CD4-positive, alpha-beta T cell treated with Interferon gamma for 1 hour (primary cell): ENCODE results near the gene RFT1.

Source experiments
- DNase-seq: peaks from one replicate; pipeline ENCODE4 v3.0.0-alpha.2; 2020

Gene RFT1

DNA sequence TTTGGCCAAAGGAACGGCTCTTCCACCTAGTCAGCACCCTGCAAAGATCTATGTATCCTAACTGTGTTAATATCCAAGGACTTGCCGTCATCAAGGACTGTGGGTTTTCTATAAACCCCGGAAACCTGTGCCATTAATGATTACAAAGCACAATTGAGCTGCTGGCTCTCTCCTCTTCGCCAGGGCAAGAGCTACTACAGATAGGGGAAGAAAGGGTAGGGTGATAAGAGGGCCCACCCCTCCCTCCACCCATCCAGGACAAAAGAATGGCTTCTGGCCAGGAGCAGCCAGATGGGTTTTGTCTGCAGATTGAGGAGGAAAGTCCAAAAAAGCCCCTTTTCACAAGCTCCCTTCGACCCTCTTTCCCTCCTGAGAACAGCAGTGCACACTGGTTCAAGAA lies 9.9 kb downstream of the RFT1 start:
- DNase-seq: no peak

DNA sequence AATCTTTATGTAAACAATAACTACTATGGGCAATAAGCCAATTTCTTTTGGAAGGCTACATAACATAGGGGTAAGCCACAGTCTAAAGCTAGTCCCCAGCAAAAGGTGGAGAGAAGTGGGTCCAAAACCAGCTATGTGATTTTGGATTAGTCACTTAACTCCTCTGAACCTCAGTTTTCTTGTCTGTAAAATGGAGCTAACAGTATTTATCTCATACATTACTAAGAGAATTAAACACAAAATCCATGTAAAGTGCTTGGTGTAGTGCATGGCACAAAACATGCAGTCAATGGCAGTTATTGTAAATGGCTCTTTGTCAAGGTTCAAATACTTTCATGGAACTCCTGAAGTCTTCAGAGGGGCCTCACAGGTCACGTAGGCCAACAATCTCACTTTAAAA lies 13.3 kb downstream of the RFT1 start:
- no peak for DNase-seq

DNA sequence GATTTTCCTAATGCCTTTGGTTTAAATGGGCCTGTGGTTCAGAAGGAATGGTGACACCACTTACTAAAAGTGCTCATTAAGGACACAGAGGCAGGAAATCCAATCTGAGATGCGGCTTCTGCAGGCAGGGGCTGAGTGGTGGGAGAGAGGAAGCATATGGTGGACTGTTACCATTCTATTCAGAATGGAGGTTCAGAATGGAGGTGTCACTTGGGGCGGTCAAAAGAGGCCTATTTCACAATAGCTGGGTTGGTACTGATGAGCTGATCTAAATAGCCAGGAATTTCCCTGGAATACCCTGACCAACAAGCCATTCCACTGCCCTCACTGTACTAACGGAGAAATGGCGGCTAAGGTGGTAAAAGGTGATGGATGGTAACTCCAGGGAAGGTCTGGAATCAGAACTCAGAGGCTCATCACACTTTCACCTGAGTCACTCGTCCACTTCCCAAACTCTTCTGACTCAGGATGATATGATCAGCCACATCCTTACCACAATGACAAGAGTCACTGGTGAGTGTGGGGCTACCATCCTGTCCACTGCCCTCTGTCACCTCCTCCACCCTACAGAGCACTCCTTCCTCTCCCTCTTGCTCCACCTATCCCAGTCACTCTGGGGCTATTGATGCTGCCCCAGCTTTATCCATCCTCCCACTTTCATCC lies 15.7 kb downstream of the RFT1 start:
- no peak for DNase-seq

DNA sequence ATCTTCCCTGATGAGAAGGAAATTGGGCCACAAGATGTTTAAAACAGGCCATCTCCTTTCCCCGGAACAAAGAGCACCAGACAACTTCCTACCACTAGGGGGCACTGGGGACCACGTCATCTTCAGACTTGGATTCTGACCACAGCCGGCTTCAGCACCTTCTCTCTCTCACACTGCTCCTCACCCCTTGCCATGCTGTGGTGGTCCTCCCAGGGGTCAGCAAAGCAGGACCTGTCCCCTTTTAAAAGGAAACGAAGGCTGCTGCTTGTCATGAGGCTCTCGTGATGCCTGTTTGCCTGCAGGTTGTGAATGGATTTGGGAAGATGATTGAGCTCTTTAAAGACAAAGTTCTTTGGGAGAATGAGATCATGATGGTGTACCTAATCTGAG lies 16.2 kb downstream of the RFT1 start:
- peak; percentile 73 for DNase-seq

DNA sequence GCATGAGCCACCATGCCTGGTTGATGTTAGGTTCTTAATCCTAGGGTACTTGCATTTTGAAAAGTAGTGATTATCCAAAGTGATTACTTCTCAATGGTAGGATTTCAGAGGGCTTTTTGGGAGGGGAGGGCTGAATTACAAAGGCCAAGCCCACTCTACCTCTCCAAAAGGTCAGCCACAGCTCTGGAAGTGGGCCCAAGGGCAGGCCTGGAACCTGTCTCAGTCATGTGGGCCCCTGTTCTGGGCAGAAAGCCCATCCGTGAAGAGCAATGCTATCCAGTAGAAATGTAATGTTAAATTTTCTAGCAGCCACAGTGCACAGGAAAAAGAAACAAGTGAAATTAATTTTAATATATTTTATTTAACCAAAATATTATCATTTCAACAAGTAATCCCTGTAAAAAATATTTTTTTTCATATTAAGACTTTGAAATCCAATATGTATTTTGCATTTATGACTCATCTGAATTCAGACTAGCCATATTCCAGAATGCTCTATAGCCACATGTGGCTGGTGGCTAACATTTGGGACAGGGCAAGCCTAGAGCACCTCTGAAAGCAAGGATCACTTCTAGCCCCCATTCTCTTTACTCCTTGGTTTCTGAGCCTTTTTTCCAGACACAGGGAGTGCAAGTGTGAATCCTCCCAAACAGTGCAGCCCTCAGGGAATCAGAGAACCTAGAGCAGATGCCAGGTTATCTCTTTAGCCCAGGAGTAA lies 16.8 kb downstream of the RFT1 start:
- no peak for DNase-seq

DNA sequence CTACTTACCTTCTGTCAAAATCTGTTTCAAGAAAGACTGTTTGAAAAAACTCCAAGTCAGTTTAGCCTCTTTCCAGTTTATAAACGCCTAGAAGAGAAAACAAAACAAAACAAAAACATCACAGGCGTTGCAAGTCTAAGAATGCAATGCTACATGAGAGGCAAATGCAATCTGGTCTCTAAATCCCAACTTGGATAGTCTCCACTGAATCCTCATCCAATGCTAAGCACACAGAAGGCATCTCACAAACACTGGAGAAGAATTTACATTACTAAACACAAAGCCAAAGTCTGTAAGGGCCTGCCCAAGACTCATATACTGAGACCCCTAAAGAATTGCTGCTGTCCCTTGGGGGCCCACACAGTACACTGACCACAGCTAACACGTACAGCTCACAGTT lies 18.4 kb downstream of the RFT1 start:
- no peak for DNase-seq

DNA sequence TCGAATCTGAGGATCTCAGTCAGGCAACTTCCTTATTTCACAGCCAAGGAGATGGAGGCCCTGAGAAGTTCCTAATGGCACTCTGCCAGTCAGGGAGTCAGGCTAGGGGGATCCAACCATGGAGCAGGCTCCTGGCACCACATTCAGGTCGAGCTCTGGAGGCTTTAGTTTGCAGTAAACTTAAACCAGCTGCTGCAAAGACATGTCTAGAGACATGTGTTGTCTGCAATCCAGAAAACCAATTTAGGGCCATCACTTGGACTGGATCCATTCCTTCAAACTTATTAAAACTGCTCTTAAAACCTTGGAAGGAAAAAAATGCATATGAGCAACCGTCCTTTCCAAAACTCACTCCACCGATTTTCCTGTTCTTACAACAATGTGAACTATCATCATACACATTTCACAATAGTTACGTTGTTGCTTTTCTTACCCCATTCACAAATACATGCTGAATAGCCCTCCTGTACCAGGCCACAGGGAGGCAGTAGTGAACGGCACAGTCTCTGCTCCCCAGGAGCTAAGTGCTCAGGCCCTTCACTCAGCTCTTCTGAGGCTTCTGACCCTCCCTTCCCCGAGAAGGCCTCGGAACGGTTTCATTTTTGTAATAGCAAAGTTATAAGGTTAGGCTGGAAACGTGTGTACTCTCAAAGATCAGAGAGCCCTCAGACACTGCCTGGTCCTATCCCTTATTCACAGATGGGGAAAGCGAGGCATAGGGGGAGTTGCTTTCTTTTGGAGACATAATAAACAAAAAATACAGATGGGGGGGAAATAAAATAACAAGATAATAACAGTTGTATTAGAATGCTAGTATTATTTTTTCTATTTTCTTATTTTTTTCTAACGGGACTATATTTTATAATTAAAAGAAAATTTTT lies 20.1 kb downstream of the RFT1 start:
- DNase-seq: peak; percentile 56

DNA sequence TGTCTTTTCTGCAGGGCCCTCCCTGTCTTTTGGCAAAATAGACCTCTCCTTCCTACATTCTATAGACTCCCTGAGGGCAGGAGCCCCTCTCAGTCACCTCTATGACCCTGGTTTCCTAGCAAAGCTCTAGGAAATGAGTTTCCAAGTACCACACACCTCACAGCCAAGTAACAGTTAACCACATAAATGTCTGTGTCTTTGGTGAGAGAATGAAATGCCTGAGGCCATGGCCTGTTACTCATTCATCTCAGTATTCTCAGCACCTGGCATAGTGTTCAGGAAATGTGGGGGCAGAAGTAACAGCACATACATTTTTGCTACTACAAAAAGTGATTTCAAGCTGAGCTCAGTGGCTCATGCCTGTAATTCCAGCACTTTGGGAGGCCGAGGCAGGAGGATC lies 21.0 kb downstream of the RFT1 start:
- no peak for DNase-seq

DNA sequence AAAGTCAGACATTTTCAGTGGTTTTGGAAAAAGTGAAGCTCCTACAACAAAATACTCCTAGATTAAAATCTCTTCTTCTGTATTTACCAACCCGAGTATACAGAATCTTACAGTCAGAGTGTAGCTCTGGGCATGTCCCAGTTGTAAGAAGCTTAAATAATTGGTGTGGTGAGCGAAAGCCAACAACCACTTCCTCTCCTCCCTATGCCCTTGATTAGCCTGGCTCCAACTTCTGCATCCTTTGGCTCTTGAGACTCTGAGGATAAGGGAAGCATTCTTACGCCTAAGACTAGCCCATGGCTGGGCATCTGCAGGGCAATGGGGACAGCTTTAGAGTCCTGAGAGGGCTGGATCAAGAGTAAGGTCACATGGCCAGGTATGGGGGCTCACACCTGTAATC lies 25.5 kb downstream of the RFT1 start:
- DNase-seq: no peak

DNA sequence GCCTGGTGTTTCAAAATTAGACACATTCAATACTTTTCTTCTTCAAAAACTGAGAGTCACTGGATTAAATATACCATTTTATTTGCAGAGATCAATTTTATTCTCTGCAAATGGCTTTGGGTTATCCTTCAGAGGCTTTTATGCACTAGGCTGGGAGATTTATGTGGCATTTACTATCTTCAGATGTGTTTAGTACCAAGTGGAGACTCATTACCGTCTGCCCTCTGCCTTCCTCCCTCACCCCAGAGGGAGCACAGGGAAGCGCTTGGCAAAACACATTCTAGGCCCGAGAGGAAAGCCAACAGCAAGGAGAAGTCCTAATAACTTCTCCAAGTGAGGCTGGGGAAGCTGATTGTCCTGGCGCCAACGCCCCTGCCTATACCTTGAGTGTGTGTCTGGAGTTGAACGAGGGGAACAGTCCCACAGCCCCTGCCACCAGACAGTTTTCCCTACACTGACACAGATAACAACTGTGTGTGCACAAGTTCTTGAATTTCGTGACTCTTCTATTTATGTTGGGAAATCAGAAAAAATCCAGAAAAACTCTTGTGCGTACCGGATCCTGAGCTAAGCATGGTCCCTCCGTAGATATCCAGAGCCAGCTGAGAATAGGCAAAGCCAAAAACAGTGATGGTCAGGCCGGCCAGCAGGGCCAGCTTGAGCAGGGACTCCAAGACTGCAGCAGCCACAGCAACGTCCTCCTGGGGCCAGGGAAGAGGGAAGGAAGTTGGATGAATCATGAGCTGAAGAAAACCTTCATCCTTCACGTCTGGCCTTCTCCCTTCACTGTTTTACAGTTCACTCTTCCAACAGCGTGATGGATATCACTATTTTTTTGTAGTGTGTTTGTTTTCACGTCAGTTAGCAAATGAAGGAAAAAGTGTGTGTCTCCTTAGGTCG lies 26.6 kb downstream of the RFT1 start:
- DNase-seq: peak; percentile 11

DNA sequence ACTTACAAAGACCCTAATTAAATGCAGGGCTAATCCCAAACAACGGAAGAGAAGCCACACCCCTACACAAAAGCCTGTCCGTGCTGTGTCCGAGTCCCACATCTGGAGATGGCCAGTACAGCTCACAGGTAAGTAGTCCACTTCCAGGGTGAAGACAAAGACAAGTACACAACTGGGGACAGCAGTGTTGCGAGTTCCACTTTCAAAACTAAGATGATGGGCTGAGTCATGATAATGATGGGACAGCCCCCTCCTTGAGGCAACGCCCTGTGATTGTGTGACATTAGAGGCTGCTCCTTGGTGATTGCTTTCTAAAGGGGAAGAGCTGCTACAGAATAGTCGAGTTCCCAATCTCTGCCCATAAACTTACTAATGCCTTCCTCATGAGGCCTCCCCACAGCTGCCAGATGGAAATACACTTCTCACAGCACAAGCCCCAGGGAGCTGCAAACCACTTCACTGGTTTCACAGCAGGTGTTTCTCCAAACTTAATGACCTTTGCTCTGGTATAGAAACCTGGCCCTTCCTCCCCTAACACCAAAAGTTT lies 27.6 kb downstream of the RFT1 start:
- peak; percentile 38 for DNase-seq

DNA sequence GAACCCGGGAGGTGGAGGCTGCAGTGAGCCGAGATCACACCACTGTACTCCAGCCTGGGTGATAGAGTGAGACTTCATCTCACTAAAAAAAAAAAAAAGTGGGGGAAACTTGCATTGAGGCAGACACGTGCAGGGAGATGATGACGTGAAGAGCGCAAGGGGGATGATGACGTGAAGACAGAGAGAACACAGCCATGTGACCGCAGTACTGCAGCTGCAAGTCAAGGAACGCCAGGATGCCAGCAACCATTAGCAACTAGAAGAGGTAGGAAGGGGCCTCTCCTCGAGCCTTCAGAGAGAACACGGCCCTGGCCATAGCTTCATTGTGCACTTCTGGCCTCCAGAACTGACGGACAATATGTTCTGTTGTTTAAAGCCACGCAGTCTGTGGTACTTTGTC lies 28.3 kb downstream of the RFT1 start:
- DNase-seq: no peak

DNA sequence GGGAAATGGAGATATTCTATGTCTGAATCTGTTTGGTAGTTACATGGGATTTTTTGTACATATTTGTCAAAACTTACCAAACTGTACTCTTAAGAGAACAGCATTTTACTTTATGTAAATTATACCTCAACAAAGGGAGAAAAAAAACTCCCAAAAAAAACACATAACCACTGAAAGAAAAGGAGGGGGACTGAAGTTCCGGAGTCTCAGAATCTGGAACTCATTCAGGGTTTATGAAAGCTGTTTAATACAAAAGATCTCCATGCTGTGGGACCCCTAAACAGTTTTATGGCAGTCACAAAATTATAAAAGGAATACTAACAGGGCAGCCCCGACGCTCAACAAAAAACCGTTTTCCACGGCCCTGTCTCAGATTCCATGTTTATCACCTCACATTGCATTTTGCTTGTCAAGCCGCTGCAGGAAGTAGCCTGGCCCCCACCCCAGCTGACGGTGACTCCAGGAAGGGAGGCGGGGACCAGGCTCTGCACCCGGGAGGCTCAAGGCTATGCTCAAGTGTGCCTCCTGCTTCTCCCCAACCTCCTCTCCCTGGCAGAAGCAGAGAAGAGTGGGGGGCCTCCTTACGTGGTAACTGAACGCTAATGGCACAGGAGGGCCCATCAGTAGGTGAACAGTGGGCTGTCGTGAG lies 29.3 kb downstream of the RFT1 start:
- no peak for DNase-seq

DNA sequence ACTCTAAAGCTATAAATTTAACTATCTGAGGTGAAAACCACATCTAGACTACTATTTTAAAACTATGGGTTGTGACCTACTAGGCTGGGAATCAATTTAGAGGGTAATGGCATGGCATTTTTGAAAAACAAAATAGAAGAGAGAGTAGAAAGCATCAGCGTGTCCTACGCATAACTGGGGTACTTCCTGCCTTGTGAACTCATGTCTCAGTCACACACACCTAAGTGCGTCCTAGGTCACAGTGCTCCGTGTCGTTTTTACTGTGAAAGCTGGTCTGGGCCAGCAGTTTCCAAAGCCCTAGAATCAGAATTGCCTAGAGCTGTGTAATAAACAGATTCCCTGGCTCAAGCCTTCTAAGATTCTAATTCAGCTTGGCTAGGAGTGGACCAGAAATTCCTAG lies 32.3 kb downstream of the RFT1 start:
- DNase-seq: no peak

DNA sequence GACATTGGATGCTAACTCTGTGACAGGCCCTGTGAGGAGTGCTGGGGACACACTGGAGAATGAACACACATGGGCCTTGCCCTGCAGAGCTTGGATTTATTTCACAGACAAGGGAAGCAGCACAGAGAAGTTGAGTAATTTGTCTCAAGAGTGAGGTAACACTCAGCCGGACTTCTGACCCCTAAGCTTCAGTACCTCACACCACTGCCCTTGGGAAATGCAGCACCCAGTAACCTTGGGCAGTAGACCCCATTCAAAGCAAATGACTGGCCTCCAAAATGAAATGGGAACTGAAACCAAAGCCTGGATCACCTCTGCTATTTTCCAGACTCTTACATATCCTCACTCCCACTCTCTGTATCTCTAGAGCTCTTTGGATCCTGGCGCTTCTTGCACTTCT lies 37.3 kb downstream of the RFT1 start:
- DNase-seq: no peak

DNA sequence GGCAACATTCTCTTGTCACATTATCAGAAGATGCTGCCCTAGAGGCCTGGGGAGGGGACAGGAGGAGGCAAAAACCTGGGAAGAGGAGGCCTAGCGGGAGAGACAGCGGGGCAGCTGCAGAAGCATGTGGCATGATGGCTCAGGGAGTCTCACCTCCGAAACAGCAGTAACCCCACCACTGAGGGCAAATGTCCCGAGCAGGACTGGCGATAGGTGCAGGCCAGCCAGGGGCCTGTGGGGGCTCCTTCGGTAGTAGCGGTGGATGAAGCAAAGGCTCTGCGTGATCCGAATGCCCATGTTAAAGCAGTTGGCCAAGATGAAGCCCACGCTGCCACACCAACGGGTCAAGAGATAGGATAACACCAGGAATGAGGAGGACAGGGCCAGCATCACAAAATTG lies 38.0 kb downstream of the RFT1 start:
- DNase-seq: no peak

DNA sequence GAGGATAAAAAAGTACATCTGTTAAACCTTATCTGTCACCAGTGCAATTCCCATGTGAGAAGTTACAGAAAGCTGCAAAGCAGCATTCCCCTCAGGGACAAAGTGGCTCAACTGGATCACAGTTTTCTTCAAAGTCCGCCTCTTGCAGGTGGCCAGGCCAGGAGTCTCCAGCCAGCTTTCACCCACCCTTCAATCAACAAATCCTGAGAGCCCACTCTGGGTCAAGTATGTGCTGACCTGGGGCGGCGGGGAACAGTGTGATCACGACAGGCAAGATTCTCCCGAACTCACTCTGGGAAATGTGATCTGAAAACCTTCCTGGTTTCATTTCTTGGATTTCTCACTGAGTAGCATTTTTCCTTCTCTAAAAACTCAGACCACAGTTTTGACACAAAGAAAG lies 39.2 kb downstream of the RFT1 start:
- no peak for DNase-seq

DNA sequence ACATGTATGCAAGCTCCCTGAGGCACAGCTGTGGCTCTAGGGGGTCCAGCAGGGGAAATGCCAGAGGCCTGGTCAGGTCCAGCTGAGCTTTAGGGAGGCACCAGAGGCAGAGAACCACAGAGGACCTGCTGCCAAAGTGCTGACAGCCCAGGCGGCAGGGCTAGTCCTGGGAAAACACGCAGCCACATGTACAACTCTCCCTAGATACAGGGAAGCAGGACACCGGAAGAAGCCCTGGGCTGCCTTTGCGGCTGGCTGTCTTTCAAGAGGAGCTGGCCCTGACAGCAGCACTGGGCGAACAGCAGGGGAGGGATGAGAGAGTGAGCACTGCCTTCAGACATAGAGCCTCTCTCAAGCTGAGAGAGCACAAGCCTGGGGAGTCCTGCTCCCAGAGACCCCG lies 40.7 kb downstream of the RFT1 start:
- no peak for DNase-seq

DNA sequence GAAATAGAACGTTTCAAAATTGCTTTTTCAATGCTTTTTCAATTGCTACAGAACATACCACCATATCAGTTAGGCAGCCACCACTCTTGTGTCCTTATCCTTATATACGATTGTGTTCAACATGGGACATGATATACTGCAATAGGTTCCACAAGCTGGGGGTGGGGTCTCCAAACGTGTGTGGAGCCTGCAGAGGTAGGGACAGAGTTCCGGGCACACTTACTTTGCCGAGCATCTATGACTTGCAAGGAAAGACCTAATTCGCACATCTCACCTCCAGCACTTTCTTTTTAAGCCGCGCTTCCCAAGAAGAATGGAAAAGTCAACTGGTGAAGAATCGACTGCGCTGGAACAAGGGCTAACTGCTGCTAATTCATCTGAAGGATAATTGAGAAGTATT lies 44.8 kb downstream of the RFT1 start:
- no peak for DNase-seq

DNA sequence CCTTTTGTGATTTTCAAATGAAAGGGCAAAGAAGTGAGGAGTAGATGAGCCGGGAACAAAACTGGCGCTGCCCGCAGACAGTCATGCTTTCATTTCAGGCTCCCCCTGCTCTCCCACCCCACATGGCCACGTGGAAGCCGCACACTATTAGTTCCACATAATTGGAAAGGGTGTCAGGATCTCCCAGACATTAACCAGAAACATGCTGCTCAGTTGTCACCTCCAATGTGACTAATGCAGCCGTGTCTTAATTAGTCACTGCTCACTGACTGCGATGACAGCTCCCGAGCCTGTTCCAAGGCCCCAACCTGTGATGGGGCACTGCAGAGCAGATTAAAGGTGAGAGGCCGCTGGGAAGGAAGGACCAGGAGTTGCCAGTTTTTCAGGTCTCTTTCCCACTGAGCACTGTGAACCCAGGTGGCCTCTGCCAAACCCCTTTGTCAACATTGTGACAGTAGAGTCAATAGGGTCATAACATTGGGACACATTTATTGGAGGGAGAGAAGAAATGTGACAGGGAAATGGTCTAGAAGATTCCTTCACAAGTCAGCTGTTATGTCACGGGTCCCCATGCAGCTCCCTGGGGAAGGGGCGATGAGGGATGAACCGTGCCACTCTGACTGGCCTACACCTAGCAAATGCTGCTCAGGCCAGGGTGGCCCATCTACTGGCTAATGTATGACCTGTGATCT lies 45.8 kb downstream of the RFT1 start:
- DNase-seq: no peak

DNA sequence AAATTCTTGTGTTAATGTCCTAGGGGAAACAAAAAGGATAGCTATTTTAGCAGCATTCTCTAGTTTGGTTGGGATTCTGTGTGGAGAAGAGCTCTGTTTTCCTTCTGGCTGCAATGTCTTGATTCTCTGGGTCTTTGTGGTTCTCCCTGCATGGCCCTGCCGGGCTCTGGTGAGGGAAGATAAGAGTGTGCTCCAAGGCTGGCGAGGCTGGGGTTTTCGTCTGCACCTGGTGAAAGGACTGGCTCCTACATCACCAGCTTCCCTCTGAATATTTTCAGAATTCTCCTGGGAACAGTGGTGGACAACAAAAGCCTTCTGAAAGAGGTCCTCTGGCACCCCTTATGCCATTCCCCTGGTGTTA lies 46.3 kb downstream of the RFT1 start:
- DNase-seq: no peak

DNA sequence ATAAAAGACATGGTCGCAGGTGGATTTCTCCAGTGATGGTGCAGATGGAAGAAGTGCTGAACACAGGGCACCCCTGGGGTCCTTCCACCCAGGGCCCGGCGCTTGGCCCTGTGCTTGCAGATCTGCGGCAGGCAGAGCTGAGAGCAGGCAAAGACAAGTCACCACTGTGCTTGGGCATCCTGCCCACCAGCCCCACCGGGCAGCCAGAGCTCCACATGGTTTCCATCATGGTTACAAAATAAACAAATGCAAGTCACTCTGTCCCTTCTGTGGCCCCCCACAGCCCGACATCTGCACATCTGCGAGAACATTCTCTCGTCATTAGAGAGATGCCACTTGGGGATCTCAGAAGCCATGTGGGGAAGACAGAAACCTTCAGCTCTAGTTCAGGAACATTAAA lies 46.7 kb downstream of the RFT1 start:
- DNase-seq: no peak
